CD4-positive, alpha-beta memory T cell (primary cell): ENCODE data around the gene CDA. TPM values are rescaled to one million over a fixed set of nuclear protein-coding genes. Genes with fewer than 3 reads are reported as not detected.

ENCODE experiments used
- CTCF ChIA-PET: fragments of 350-600 bp; sonication (Branson Sonifier 250); formaldehyde crosslinking; loops from one replicate; lab custom pipeline; 2021; ENCODE audit warnings: inconsistent platforms; ENCODE audit not compliant: partially characterized antibody; lab: Charles Lee
- POLR2A ChIA-PET: fragments of 350-600 bp; sonication (Branson Sonifier 250); formaldehyde crosslinking; loops from one replicate; lab custom pipeline; 2021; ENCODE audit not compliant: partially characterized antibody; lab: Charles Lee
- DNase-seq, 5 donors: peaks; one replicate each; pipeline versions ENCODE4 v3.0.0 to v3.0.0-alpha.2; 2020 to 2022; ENCODE audit warnings: mixed read lengths in 1 of 5
- H3K27ac ChIP-seq: one replicate; pipeline ENCODE4 v1.7.0; 2013; ENCODE audit warnings: low read depth, low read length
- H3K27me3 ChIP-seq: 2 replicates; pipeline ENCODE4 v1.7.0; 2013; ENCODE audit warnings: mild to moderate bottlenecking, low read length, moderate library complexity; ENCODE audit not compliant: insufficient read depth
- H3K36me3 ChIP-seq: 2 replicates; pipeline ENCODE4 v1.7.0; 2013; ENCODE audit warnings: mild to moderate bottlenecking, low read length, moderate library complexity; ENCODE audit not compliant: insufficient read depth
- H3K4me1 ChIP-seq: 2 replicates; pipeline ENCODE4 v1.7.0; 2013; ENCODE audit warnings: mild to moderate bottlenecking, low read length, moderate library complexity; ENCODE audit not compliant: insufficient read depth
- H3K4me3 ChIP-seq, 2 donors: one replicate each; pipeline ENCODE4 v1.7.0; 2013; ENCODE audit warnings: low read length in 2 of 2, mild to moderate bottlenecking in 1 of 2
- H3K9me3 ChIP-seq, 2 donors: one replicate each; pipeline ENCODE4 v1.7.0; 2013; ENCODE audit warnings: low read length in 2 of 2, control low read depth in 1 of 2; ENCODE audit not compliant: control insufficient read depth in 1 of 2
- H3K27ac Mint-ChIP-seq, 7 donors: one replicate each; pipeline ENCODE4 v1.8.0; 2020 to 2021; ENCODE audit warnings: mixed read lengths in 7 of 7, mild to moderate bottlenecking in 6 of 7, inconsistent platforms in 3 of 7, moderate library complexity in 3 of 7
- H3K27me3 Mint-ChIP-seq, 2 donors: one replicate each; pipeline ENCODE4 v1.8.0; 2020 to 2021; ENCODE audit warnings: mixed read lengths in 2 of 2
- H3K36me3 Mint-ChIP-seq, 2 donors: one replicate each; pipeline ENCODE4 v1.8.0; 2020 to 2021; ENCODE audit warnings: mixed read lengths in 2 of 2, inconsistent platforms in 1 of 2, mild to moderate bottlenecking in 1 of 2
- H3K4me1 Mint-ChIP-seq, 4 donors: one replicate each; pipeline ENCODE4 v1.8.0; 2020 to 2021; ENCODE audit warnings: mixed read lengths in 4 of 4, mild to moderate bottlenecking in 1 of 4
- H3K4me3 Mint-ChIP-seq, 8 donors: one replicate each; pipeline ENCODE4 v1.8.0; 2020 to 2021; ENCODE audit warnings: mixed read lengths in 8 of 8, mild to moderate bottlenecking in 7 of 8, moderate library complexity in 6 of 8, inconsistent platforms in 3 of 8
- H3K9me3 Mint-ChIP-seq, 8 donors: one replicate each; pipeline ENCODE4 v1.8.0; 2020 to 2021; ENCODE audit warnings: mixed read lengths in 8 of 8, mild to moderate bottlenecking in 5 of 8, inconsistent platforms in 3 of 8, moderate library complexity in 1 of 8
- intact Hi-C: fragments of 100-400 bp; cut with micrococcal nuclease; formaldehyde crosslinking; loops from one replicate; pipeline ENCODE4 v1.15.1; 2023
- polyA plus RNA-seq, 2 donors: library from polyadenylated mRNA; unstranded; fragments of 300-500 nt; fragmentation: Illumina TruSeq; gene quantifications; one replicate each; pipeline ENCODE4 v1.2.3, GENCODE V29; 2021
- total RNA-seq, 2 experiments: library from RNA; stranded (reverse); gene quantifications; one replicate each; pipeline ENCODE4 v1.2.3, GENCODE V29; 2021

CDA gene
- total and polyA plus RNA-seq, 4 experiments from 2014 or later = not detected

DNA sequence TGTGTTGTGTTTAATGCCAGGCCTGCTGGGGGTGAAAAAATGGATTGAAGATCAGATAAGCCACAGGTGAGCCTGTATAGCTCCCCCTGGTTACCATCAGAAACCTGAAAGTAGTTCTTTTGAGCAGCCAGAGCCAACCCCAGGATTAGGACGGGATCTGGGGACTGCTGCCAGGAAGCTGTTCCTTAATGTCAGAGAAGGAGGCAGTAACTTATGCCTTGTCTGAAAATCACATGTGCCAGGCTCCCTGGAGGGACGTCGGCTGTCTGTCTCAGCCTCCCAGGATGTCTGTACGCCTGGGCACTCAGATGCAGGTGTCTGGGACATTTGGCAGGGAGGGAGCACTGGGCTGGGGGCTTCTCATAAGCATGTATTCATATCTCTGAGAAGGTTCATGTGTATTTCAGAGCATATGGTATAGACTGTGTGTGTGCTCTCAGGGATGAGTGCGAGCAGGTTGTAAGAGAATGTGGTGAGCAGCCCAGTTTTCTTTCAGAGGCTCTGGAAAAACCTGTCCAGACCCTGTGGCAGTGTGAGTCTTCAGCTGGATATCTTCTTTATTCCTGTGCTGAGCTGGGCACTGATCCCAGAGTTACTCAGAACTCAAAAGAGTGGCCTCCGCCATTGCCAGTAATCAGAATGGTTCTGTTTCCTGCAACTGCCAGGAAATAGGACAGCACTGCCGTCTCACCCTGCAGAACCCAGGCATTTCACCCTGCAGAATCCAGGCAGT lies 33.7 kb upstream of the CDA start:
- peaks cover 16 to 29% of the 10 kb centered on the region in 2 donors for H3K27me3 Mint-ChIP-seq
- H3K36me3 ChIP-seq = no peaks in the 10 kb centered on the region
- no peak for DNase-seq
- no peaks in the 10 kb centered on the region for H3K9me3 ChIP-seq
- ChIA-PET POLR2A (no interaction called here), CTCF (no interaction called here)
- peaks cover 0 to 3% of the 10 kb centered on the region in 2 donors for H3K36me3 Mint-ChIP-seq
- H3K4me1 ChIP-seq = no peaks in the 10 kb centered on the region
- peaks cover 0 to 2% (median 0%) of the 10 kb centered on the region in 8 donors for H3K9me3 Mint-ChIP-seq
- no peak overlapping the region for H3K4me3 Mint-ChIP-seq
- no peak overlapping the region for H3K4me3 ChIP-seq
- H3K4me1 Mint-ChIP-seq = peaks cover 0 to 2% (median 0%) of the 10 kb centered on the region in 4 donors
- H3K27me3 ChIP-seq = peaks cover 11% of the 10 kb centered on the region
- intact Hi-C loops = no loop called here
- no peak overlapping the region for H3K27ac ChIP-seq
- no peak overlapping the region for H3K27ac Mint-ChIP-seq

DNA sequence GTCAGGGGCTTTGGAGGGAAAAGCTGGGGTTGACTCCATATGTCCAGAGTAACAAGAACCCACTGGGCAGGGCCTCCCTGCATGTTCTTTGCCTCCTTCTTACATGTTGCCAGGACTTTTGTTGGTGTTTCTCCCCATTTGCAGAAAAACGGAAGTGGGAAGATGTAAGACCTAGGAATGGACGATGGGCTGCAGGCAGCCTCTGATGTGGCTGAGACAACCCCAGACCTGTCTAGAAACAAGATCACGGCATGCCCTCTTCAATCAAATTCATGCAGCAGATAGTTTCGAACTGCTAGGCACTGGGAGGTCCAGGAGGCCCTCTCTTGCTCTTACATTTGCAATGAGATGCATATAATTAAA lies 33.2 kb upstream of the CDA start:
- H3K4me1 ChIP-seq = no peaks in the 10 kb centered on the region
- H3K27ac Mint-ChIP-seq = no peak overlapping the region
- ChIA-PET CTCF (no interaction called here), POLR2A (no interaction called here)
- peaks cover 0 to 2% (median 0%) of the 10 kb centered on the region in 4 donors for H3K4me1 Mint-ChIP-seq
- peaks cover 0 to 3% of the 10 kb centered on the region in 2 donors for H3K36me3 Mint-ChIP-seq
- no peak overlapping the region for H3K4me3 Mint-ChIP-seq
- H3K27me3 ChIP-seq = peaks cover 11% of the 10 kb centered on the region
- no peaks in the 10 kb centered on the region for H3K36me3 ChIP-seq
- intact Hi-C loops = no loop called here
- H3K27ac ChIP-seq = no peak overlapping the region
- no peak for DNase-seq
- H3K9me3 Mint-ChIP-seq = peaks cover 0 to 2% (median 0%) of the 10 kb centered on the region in 8 donors
- H3K4me3 ChIP-seq = no peak overlapping the region
- H3K27me3 Mint-ChIP-seq = peaks cover 17 to 30% of the 10 kb centered on the region in 2 donors
- H3K9me3 ChIP-seq = no peaks in the 10 kb centered on the region

DNA sequence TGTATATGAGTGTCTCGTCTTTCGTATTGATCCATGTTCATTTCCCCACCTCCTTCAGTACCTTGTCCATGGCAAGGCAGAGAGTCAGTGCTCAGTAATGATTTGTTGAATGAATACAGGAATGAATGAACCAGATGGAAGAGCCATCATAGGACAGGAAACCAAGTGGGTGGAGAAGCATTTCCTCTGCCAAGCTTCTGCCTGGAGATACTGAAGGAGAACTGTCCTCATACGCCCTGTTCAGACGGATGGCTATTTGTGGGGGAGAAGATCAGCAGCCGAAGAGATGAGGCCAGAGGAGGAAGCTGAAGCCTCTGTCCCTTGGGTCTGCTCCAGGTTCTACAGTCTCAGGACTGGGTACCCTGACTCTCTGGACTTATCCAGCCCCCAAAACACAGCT lies 30.7 kb upstream of the CDA start:
- no peak overlapping the region for H3K27ac ChIP-seq
- H3K27me3 ChIP-seq = peaks cover 10% of the 10 kb centered on the region
- no peaks in the 10 kb centered on the region for H3K9me3 Mint-ChIP-seq
- H3K4me1 ChIP-seq = no peaks in the 10 kb centered on the region
- H3K9me3 ChIP-seq = no peaks in the 10 kb centered on the region
- peaks cover 0 to 2% (median 0%) of the 10 kb centered on the region in 4 donors for H3K4me1 Mint-ChIP-seq
- intact Hi-C loops = no loop called here
- no peak overlapping the region for H3K4me3 ChIP-seq
- peaks cover 11 to 30% of the 10 kb centered on the region in 2 donors for H3K27me3 Mint-ChIP-seq
- H3K36me3 Mint-ChIP-seq = no peaks in the 10 kb centered on the region
- ChIA-PET POLR2A (no interaction called here), CTCF (no interaction called here)
- DNase-seq = no peak
- H3K27ac Mint-ChIP-seq = no peak overlapping the region
- H3K4me3 Mint-ChIP-seq = no peak overlapping the region
- H3K36me3 ChIP-seq = no peaks in the 10 kb centered on the region

DNA sequence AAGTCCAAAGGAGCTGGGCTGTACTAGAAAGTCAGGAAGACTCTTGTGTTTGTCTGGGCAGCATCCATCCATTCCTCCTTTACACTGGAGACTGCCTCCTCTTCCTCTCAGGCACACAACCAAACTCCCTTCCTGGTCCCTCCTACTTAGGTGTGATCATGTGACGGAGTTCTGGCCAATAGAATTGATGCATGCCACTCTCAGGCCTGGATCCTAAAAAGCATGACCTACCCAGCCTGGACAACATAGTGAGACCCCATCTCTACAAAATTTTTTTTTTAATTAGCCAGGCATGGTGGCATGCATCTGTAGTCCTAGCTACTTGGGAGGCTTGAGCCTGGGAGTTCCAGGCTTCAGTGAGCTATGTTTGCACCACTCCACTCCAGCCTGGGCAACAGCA lies 27.9 kb upstream of the CDA start:
- Mint-ChIP-seq H3K4me3 (no peak overlapping the region), H3K9me3 (no peaks in the 10 kb centered on the region), H3K27ac (no peak overlapping the region), H3K36me3 (no peaks in the 10 kb centered on the region), H3K27me3 (peaks cover 15 to 16% of the 10 kb centered on the region in 2 donors), H3K4me1 (no peaks in the 10 kb centered on the region)
- POLR2A ChIA-PET = no interaction called here
- no peaks in the 10 kb centered on the region for H3K36me3 ChIP-seq
- no peak overlapping the region for H3K27ac ChIP-seq
- intact Hi-C loops = no loop called here
- CTCF ChIA-PET = no interaction called here
- no peaks in the 10 kb centered on the region for H3K9me3 ChIP-seq
- DNase-seq = no peak
- no peaks in the 10 kb centered on the region for H3K4me1 ChIP-seq
- no peak overlapping the region for H3K4me3 ChIP-seq
- peaks cover 5% of the 10 kb centered on the region for H3K27me3 ChIP-seq

DNA sequence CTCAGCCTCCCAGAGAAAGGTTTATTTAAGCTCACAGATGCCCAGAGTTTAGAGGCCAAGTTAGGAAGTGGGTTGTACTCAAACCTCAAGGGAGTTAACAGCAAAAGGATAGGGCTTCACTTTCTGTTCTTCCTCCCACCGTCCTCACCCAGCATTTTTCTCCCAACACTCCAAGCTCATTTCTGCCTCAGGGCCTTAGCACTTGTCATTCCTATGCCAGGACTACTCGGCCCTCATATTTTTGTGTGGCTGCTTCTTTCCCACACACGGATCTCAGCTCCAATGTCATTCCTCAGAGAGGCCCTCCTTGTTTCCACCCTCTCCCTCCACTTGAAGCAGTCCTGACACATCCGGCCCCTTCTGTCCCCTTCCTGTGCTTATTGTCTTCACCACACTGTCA lies 23.7 kb upstream of the CDA start:
- Histone ChIP-seq H3K36me3 (no peaks in the 10 kb centered on the region), H3K4me1 (no peaks in the 10 kb centered on the region), H3K27ac (no peak overlapping the region), H3K4me3 (no peak overlapping the region), H3K27me3 (peaks cover 5% of the 10 kb centered on the region), H3K9me3 (no peaks in the 10 kb centered on the region)
- Mint-ChIP-seq H3K4me3 (no peak overlapping the region), H3K27ac (peak overlapping the region in 1 of 7 donors; percentile 2), H3K4me1 (no peaks in the 10 kb centered on the region), H3K27me3 (peaks cover 21 to 24% of the 10 kb centered on the region in 2 donors), H3K36me3 (no peaks in the 10 kb centered on the region), H3K9me3 (peaks cover 0 to 2% (median 0%) of the 10 kb centered on the region in 8 donors)
- no peak for DNase-seq
- CTCF ChIA-PET = interaction anchor here (1.6 kb wide), 1 partner anchor 8 kb away, joined by 4 read pairs; no protein-coding TSS in a partner anchor
- POLR2A ChIA-PET = no interaction called here
- intact Hi-C loops = no loop called here

DNA sequence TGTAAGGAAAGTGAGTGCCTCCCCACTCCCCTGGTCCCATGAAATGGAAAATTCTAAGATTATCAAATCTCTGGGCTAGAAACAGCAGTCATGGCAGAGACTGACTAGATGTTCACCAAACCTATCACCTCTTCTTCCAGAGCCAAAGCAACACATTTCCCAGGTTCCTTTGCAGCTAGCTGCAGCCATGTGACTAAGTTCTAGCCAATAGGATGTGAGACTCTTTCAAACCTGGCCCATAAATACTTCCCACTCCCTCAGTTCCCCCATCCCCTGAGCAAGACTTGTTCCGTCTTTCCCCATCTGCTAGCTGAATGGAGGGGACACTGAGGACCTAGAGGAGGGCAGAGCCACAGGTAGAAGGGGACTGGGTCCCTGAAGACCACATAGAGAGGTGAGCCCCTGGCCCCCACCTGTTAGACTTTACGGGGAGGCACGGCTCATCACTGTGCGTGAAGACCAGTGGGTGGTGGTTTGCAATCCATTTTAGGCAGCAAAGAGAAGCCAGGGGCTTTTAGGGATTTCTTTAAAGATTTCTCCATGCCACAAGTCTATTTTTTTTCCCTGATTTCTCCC lies 19.3 kb upstream of the CDA start:
- Mint-ChIP-seq H3K9me3 (peaks cover 0 to 8% (median 4%) of the 10 kb centered on the region in 8 donors), H3K4me3 (no peak overlapping the region), H3K4me1 (no peaks in the 10 kb centered on the region), H3K36me3 (no peaks in the 10 kb centered on the region), H3K27me3 (peaks cover 28 to 30% of the 10 kb centered on the region in 2 donors), H3K27ac (no peak overlapping the region)
- ChIA-PET CTCF (no interaction called here), POLR2A (no interaction called here)
- H3K27me3 ChIP-seq = no peaks in the 10 kb centered on the region
- no peak overlapping the region for H3K4me3 ChIP-seq
- no peaks in the 10 kb centered on the region for H3K36me3 ChIP-seq
- intact Hi-C loops = no loop called here
- no peaks in the 10 kb centered on the region for H3K9me3 ChIP-seq
- DNase-seq = no peak
- H3K4me1 ChIP-seq = no peaks in the 10 kb centered on the region
- H3K27ac ChIP-seq = no peak overlapping the region

DNA sequence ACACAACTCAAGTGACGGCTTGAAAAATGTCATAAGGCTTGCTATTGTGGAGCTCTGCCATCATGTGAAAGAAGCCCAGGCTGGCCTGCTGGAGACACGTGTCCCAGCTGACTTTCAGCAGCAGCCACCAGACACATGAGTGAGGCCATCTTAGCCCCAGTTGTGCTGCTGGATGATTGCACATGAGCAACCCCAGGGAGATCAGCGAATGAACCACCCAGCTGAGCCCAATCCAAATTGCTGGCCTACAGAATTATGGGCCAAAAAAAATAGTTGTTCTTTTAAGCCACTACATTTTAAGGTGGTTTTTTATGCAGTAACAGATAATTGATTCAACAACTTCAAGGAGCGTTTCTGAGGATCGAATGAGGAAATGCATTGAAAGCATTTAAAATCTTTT lies 17.5 kb upstream of the CDA start:
- intact Hi-C loops = no loop called here
- H3K36me3 Mint-ChIP-seq = no peaks in the 10 kb centered on the region
- peaks cover 0 to 8% (median 4%) of the 10 kb centered on the region in 8 donors for H3K9me3 Mint-ChIP-seq
- peaks cover 25 to 28% of the 10 kb centered on the region in 2 donors for H3K27me3 Mint-ChIP-seq
- DNase-seq = no peak
- H3K36me3 ChIP-seq = no peaks in the 10 kb centered on the region
- H3K4me3 Mint-ChIP-seq = no peak overlapping the region
- H3K9me3 ChIP-seq = no peaks in the 10 kb centered on the region
- no peak overlapping the region for H3K27ac Mint-ChIP-seq
- H3K27me3 ChIP-seq = no peaks in the 10 kb centered on the region
- ChIA-PET POLR2A (no interaction called here), CTCF (no interaction called here)
- no peaks in the 10 kb centered on the region for H3K4me1 ChIP-seq
- H3K4me1 Mint-ChIP-seq = peaks cover 0 to 1% (median 0%) of the 10 kb centered on the region in 4 donors
- H3K4me3 ChIP-seq = no peak overlapping the region
- H3K27ac ChIP-seq = no peak overlapping the region
